ENCODE data around the gene EXOSC5.

DNA sequence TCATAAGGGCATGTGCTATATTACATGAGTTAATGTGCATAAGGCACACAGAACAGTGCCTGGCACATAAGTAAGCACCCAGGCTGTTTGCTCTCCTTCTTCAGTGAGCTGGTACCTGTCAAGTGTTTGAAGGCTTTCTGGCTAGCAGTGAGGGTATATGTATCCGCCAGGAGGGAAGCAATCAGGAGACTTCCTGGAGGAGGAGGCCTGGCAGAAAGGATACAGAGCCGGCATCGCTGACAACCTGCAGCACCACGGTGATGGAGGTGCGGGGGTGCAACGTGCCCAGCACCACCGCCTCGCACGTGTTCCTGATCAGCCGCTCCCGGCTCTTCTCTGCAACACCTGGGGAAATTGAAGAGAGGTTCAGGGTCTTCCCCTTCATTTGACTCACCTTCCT, 5.5 kb downstream of the EXOSC5 start:
- TF ChIP-seq, protein P1, sequence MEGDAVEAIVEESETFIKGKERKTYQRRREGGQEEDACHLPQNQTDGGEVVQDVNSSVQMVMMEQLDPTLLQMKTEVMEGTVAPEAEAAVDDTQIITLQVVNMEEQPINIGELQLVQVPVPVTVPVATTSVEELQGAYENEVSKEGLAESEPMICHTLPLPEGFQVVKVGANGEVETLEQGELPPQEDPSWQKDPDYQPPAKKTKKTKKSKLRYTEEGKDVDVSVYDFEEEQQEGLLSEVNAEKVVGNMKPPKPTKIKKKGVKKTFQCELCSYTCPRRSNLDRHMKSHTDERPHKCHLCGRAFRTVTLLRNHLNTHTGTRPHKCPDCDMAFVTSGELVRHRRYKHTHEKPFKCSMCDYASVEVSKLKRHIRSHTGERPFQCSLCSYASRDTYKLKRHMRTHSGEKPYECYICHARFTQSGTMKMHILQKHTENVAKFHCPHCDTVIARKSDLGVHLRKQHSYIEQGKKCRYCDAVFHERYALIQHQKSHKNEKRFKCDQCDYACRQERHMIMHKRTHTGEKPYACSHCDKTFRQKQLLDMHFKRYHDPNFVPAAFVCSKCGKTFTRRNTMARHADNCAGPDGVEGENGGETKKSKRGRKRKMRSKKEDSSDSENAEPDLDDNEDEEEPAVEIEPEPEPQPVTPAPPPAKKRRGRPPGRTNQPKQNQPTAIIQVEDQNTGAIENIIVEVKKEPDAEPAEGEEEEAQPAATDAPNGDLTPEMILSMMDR (IDR thresholded peaks at IDR 0.05; ENCODE audit: insufficient read depth, low read length, poor library complexity, severe bottlenecking): no peak
- TF ChIP-seq EZH2phosphoT487 (conservative IDR thresholded peaks at IDR 0.05; ENCODE audit: low read length): no peak

Measured in SU-DHL-6 (cell line).